ENCODE results near the gene ZNF525. TPM values are rescaled to one million over a fixed set of nuclear protein-coding genes. Genes with fewer than 3 reads are reported as not detected.
"Not testable (repeated sequence)": the region's sequence is repeated elsewhere in the genome, so short reads cannot be mapped to it uniquely, and the experiment has no call there.

ZNF525 gene
- polyA plus RNA-seq, 1 donor from 2014 or later: 12.4 TPM

GRCh38 chr19:53423680-53424079, 58.2 kb downstream of the ZNF525 start:
- not testable (repeated sequence) for H3K4me1 Mint-ChIP-seq, H3K27me3 Mint-ChIP-seq, H3K4me3 Mint-ChIP-seq, H3K27ac Mint-ChIP-seq, H3K9me3 Mint-ChIP-seq, H3K36me3 Mint-ChIP-seq

GRCh38 chr19:53424968-53425597, 59.6 kb downstream of the ZNF525 start:
- Mint-ChIP-seq H3K4me1 (peaks cover 0 to 3% (median 2%) of the 10 kb centered on the region in 3 donors), H3K27me3 (no peaks in the 10 kb centered on the region), H3K9me3 (no peaks in the 10 kb centered on the region), H3K27ac (no peak overlapping the region), H3K36me3 (no peaks in the 10 kb centered on the region), H3K4me3 (no peak overlapping the region)

GRCh38 chr19:53431399-53432087, 66.0 kb downstream of the ZNF525 start, which contains the start of gene ZNF761:
Gene ZNF761, plus strand, starts transcription at chr19:53431984. Its CDS starts 15,285 bp downstream, at chr19:53447269.
- Mint-ChIP-seq H3K27ac (peak within 1 kb of the TSS; percentile 95 to 100 (median 97)), H3K27me3 (no peaks in the 10 kb centered on the region), H3K9me3 (peaks cover 0 to 8% (median 5%) of the 10 kb centered on the region in 3 donors), H3K4me3 (peak within 1 kb of the TSS; percentile 97 to 100 (median 98)), H3K4me1 (peaks cover 6 to 20% (median 10%) of the 10 kb centered on the region in 3 donors), H3K36me3 (peaks cover 18% of the 10 kb centered on the region)

GRCh38 chr19:53432088-53432661, 66.7 kb downstream of the ZNF525 start:
- Mint-ChIP-seq H3K36me3 (peaks cover 18% of the 10 kb centered on the region), H3K4me1 (peaks cover 6 to 20% (median 10%) of the 10 kb centered on the region in 3 donors), H3K27me3 (no peaks in the 10 kb centered on the region), H3K4me3 (peak overlapping the region; percentile 97 to 100 (median 98)), H3K27ac (peak overlapping the region; percentile 95 to 100 (median 97)), H3K9me3 (peaks cover 0 to 8% (median 5%) of the 10 kb centered on the region in 3 donors)

Other genes with a start within 250 kb of the ZNF525 start
- 4.9 TPM for gene ZNF415, start 232.8 kb upstream of the ZNF525 start, polyA plus RNA-seq
- gene ZNF347, start 206.7 kb upstream of the ZNF525 start, polyA plus RNA-seq: 8.6 TPM
- gene ZNF665, start 172.3 kb upstream of the ZNF525 start, polyA plus RNA-seq: 8.2 TPM
- gene ZNF677, start 110.8 kb upstream of the ZNF525 start, polyA plus RNA-seq: 8.7 TPM
- not detected for gene VN1R2, start 107.4 kb upstream of the ZNF525 start, polyA plus RNA-seq
- not detected for gene VN1R4, start 98.0 kb upstream of the ZNF525 start, polyA plus RNA-seq
- gene ZNF845, start 32.0 kb upstream of the ZNF525 start, polyA plus RNA-seq: 11.6 TPM
- gene ZNF765, start 29.4 kb downstream of the ZNF525 start, polyA plus RNA-seq: 11.0 TPM
- 10.3 TPM for gene ZNF761, start 66.3 kb downstream of the ZNF525 start, polyA plus RNA-seq
- 7.2 TPM for gene ZNF813, start 102.0 kb downstream of the ZNF525 start, polyA plus RNA-seq
- gene ZNF331, start 172.4 kb downstream of the ZNF525 start, polyA plus RNA-seq: 27.1 TPM